Pancreas (tissue), 10 donors: ENCODE measurements around the gene CD247. TPM values are rescaled to one million over a fixed set of nuclear protein-coding genes. Genes with fewer than 3 reads are reported as not detected.

Experiments used
- ATAC-seq, 4 donors: fragments of 200-7000 bp; cut with Tn5 transposase; one replicate each; pipeline versions ENCODE4 v1.8.0 to v1.9.1; 2020; ENCODE audit warnings: mild to moderate bottlenecking in 4 of 4, moderate library complexity in 4 of 4
- DNase-seq, 6 donors: peaks; one replicate each; pipeline ENCODE4 v3.0.0-alpha.2; 2020
- FAIRE-seq: peaks from 2 replicates; lab custom pipeline; 2012; peaks lifted over from hg19 to GRCh38; lab: Jason Lieb, UNC
- H3K27ac ChIP-seq, 4 donors: fragments of 200-600 bp; sonication (generic); 1 replicate in 3 of 4; 2 replicates in 1 of 4; pipeline versions ENCODE4 v1.5.0 to v1.8.0; 2020
- H3K27me3 ChIP-seq, 4 donors: fragments of 200-600 bp; one replicate each; pipeline ENCODE4 v1.8.0; 2021
- H3K36me3 ChIP-seq, 3 donors: fragments of 200-600 bp; sonication (generic) in 1 of 3; one replicate each; pipeline versions ENCODE4 v1.5.0 to v1.8.0; 2020 to 2021
- H3K4me1 ChIP-seq, 3 donors: fragments of 200-600 bp; one replicate each; pipeline ENCODE4 v1.8.0; 2021
- H3K4me3 ChIP-seq, 4 donors: fragments of 200-600 bp; sonication (generic) in 2 of 4; one replicate each; pipeline versions ENCODE4 v1.5.0 to v1.8.0; 2020 to 2021
- H3K9me3 ChIP-seq, 4 donors: fragments of 200-600 bp; one replicate each; pipeline ENCODE4 v1.8.0; 2021
- WGBS, 2 donors: extraction: QIAGEN DNeasy Blood & Tissue Kit; methylation state at CpG; one replicate each; pipeline ENCODE4 v1.1.7; 2013; 5-methylcytosine and 5-hydroxymethylcytosine counted together
- intact Hi-C, 3 donors: fragments of 100-400 bp; cut with DNase I; formaldehyde crosslinking; loops; one replicate each; pipeline versions ENCODE4 v1.11.1 to v1.14.2; 2022
- polyA plus RNA-seq, 2 donors: library from polyadenylated mRNA; stranded (reverse); fragments of 200-250 nt; gene quantifications; one replicate each; pipeline ENCODE4 v1.2.3, GENCODE V29; 2013
- total RNA-seq, 6 donors: library from RNA; stranded (reverse); fragmentation: NEBNext Ultra II Directional in 4 of 6; extraction: Animal tissue kit (Norgen Biotek cat#: 25700) in 4 of 6; gene quantifications; one replicate each; pipeline versions ENCODE4 v1.2.1 to v1.2.4, GENCODE V29; 2021 to 2023
- TF ChIP-seq, protein P1 (sequence below), 4 donors: fragments of 200-600 bp; sonication (generic) in 3 of 4; IDR thresholded peaks; one replicate each; pipeline versions ENCODE4 v1.5.0 to v1.8.0; 2021; ENCODE audit warnings: antibody characterized with exemption in 4 of 4
- donor health status: healthy with polysubstance abuse.
- donor health status: DM: no; HTN: no; CAD: no; lungs with moderate emphysema.
- donor health status: DM: no; HTN: no; CAD: no.
- donor health status: control.
- donor health status: control.
- donor health status: Bipolar disorder and iron deficiency.
- donor health status: DM: yes; HTN: yes; CAD: no.
- donor health status: DM: no; HTN: no; CAD: no.
- donor health status: DM: no; HTN: no; CAD: no.
- donor health status: DM: yes; HTN: yes; CAD: no.

CD247 gene
- total and polyA plus RNA-seq, 8 donors = 0.14 to 0.95 (median 0.56) TPM; not detected in 1

DNA sequence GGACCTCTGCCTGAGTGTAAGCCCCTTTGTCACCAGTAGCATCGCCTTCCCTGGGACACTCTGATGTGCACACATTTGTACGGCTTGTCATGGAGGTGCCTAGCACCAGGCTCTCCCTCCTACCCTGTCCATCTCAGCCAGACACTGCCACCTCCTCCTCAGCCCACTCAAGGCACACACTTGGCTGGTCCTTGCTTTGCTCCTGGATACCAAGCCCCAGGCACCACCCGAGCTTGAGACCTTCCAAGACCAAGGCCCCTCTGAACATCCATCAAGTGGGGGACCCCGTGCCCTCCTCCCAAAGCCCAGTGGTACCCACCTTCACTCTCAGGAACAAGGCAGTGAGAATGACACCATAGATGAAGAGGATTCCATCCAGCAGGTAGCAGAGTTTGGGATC lies 78.0 kb downstream of the CD247 start:
- Histone ChIP-seq H3K9me3 (no peaks in the 10 kb centered on the region), H3K27me3 (no peaks in the 10 kb centered on the region), H3K4me1 (peaks cover 0 to 5% (median 0%) of the 10 kb centered on the region in 3 donors), H3K4me3 (no peak overlapping the region), H3K36me3 (no peaks in the 10 kb centered on the region), H3K27ac (no peak overlapping the region)
- FAIRE-seq (no peak), ATAC-seq (no peak), DNase-seq (no peak)
- WGBS, 2 donors = 88 to 93% methylated on average over 4 of the region's 4 CpGs
- intact Hi-C loops = loop anchor here (5.0 to 10.0 kb wide), 4 partner anchors 38 to 376 kb away; no protein-coding TSS in a partner anchor
- TF ChIP-seq, protein P1, sequence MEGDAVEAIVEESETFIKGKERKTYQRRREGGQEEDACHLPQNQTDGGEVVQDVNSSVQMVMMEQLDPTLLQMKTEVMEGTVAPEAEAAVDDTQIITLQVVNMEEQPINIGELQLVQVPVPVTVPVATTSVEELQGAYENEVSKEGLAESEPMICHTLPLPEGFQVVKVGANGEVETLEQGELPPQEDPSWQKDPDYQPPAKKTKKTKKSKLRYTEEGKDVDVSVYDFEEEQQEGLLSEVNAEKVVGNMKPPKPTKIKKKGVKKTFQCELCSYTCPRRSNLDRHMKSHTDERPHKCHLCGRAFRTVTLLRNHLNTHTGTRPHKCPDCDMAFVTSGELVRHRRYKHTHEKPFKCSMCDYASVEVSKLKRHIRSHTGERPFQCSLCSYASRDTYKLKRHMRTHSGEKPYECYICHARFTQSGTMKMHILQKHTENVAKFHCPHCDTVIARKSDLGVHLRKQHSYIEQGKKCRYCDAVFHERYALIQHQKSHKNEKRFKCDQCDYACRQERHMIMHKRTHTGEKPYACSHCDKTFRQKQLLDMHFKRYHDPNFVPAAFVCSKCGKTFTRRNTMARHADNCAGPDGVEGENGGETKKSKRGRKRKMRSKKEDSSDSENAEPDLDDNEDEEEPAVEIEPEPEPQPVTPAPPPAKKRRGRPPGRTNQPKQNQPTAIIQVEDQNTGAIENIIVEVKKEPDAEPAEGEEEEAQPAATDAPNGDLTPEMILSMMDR (IDR thresholded peaks at IDR 0.05) = no peak

DNA sequence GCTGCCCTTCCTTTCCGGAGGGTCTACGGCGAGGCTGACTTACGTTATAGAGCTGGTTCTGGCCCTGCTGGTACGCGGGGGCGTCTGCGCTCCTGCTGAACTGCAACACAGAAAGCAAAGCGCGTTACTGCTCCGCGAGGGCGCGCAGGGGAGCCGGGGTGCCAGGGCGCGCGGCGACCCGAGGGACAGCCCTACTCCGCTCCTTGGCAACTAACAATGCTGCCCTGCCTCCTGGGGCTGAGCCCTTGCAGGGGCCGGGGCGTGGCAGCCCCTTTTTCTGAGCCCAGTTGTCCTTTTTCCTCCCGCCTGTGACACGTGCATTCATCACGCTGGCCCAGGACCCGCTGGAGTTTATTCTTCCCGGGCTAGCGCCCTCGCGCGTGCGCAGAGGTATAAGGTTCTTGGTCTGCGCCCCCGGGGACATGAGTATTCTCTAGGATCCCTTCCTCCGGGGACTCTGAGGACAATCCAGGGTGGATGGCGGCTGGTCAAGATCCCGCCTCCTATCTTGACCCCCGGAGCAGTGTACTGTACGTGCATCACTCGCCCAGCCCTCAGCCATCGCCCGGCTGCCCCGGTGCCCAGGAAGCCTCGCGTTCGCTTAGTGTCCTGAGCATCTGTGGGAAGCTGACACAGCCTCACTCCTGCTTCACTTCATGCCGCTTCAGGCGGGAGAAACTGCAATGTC lies 78.9 kb downstream of the CD247 start:
- Histone ChIP-seq H3K36me3 (no peaks in the 10 kb centered on the region), H3K27ac (no peak overlapping the region), H3K4me3 (peak overlapping the region in 2 of 4 donors; percentile 12 to 45), H3K9me3 (no peaks in the 10 kb centered on the region), H3K4me1 (peaks cover 0 to 5% (median 0%) of the 10 kb centered on the region in 3 donors), H3K27me3 (no peaks in the 10 kb centered on the region)
- intact Hi-C loops = no loop called here
- TF ChIP-seq, protein P1 (IDR thresholded peaks at IDR 0.05) = no peak
- WGBS, 2 donors = 8 to 9% methylated on average over 49 of the region's 49 CpGs
- FAIRE-seq (no peak), ATAC-seq (peak in 3 of 4 donors; percentile 50 to 69 (median 65)), DNase-seq (peak in 2 of 6 donors; percentile 32 to 72)

DNA sequence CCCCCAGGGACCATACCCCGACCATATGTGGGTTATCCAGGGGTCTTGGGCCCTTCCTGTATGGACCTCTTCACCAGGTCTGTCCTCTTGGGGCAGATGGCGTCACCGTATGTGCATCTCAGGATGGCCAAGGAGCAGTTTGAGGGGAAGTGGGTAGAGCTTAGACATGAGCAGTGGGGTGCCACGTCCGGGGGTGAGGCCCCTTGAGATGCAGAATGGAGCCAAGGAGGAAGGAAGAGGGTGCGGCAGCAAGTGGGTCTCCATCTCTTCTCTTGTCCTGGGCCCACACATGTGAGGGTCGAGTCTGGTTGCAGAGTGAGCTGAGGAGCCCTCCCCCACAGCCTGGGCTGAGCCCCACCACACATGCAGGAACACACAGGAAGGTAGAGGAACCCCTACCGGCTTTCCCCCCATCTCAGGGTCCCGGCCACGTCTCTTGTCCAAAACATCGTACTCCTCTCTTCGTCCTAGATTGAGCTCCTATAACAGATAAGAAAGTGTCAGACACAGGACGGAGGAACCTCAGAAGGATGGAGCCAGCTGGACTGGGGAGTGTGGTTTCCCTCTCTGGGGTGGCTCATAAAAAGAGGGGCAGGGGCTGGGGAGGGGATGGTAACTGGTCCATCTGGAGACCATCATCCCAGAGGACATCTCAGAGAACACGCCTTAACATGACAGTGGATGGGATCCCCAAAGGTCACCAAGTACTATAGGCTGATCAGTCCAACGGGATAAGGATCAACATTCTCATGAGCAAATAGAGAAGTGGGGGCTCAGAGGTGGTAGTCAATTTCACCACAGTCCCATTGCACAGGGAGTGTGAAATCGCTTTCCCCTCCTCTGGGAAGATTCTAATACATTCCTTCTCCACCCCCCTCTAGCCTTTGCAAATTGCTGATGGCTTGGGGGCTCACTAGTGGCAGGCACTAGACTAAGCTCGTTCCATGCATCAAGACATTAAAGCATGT lies 79.9 kb downstream of the CD247 start:
- WGBS, 2 donors = 69 to 75% methylated on average over 16 to 17 of the region's 17 CpGs
- no peak overlapping the region for H3K4me3 ChIP-seq
- H3K27ac ChIP-seq = no peak overlapping the region
- intact Hi-C loops = no loop called here
- no peaks in the 10 kb centered on the region for H3K9me3 ChIP-seq
- DNase-seq (no peak), FAIRE-seq (no peak), ATAC-seq (no peak)
- TF ChIP-seq, protein P1 (IDR thresholded peaks at IDR 0.05) = no peak
- no peaks in the 10 kb centered on the region for H3K36me3 ChIP-seq
- no peaks in the 10 kb centered on the region for H3K27me3 ChIP-seq
- peaks cover 0 to 5% (median 0%) of the 10 kb centered on the region in 3 donors for H3K4me1 ChIP-seq

DNA sequence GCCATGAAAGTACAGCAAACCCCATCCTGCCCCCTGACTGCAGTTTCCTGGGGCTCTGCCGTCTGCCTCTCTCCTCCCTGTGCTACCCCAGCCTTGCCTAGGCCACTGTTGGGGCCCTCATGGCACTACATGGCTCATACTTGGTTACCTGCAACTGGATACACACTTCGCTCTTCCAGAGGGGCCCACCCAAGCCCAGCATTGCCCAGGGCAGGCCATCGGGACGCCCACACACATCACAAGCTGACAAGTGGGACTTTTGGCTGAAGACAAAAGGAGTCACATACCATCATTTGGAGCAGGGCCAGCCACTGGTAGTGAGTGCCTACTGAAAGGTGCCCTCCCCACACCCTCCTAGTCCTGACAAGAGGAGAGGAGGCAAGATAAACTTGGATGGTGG lies 82.8 kb downstream of the CD247 start:
- H3K27ac ChIP-seq = no peak overlapping the region
- no peak overlapping the region for H3K4me3 ChIP-seq
- DNase-seq = no peak
- H3K4me1 ChIP-seq = peaks cover 0 to 5% (median 0%) of the 10 kb centered on the region in 3 donors
- TF ChIP-seq, protein P1 (IDR thresholded peaks at IDR 0.05) = no peak
- no peaks in the 10 kb centered on the region for H3K27me3 ChIP-seq
- H3K36me3 ChIP-seq = no peaks in the 10 kb centered on the region
- 87 to 97% methylated on average over 4 of the region's 4 CpGs for WGBS, 2 donors
- no peak for FAIRE-seq
- H3K9me3 ChIP-seq = no peaks in the 10 kb centered on the region
- intact Hi-C loops = no loop called here
- no peak for ATAC-seq
